Karpas-422 (cell line): ENCODE results near the gene PCGF5. TPM values are rescaled to one million over a fixed set of nuclear protein-coding genes. Genes with fewer than 3 reads are reported as not detected.
"Not testable (repeated sequence)": the region's sequence is repeated elsewhere in the genome, so short reads cannot be mapped to it uniquely, and the experiment has no call there.

Source experiments
- DNase-seq: peaks from one replicate; pipeline ENCODE4 v3.0.0-alpha.2; 2015
- H2AFZ ChIP-seq: fragments of 200-600 bp; sonication (generic); 2 replicates; pipeline ENCODE4 v1.6.1; 2014; ENCODE audit warnings: antibody characterized with exemption, low read length, mixed read lengths
- H3K27ac ChIP-seq: fragments of 200-600 bp; sonication (generic); 2 replicates; pipeline ENCODE4 v1.5.1; 2014; ENCODE audit warnings: mild to moderate bottlenecking, low read length, moderate library complexity
- H3K27me3 ChIP-seq: fragments of 200-600 bp; sonication (generic); 2 replicates; pipeline ENCODE4 v1.6.1; 2014; ENCODE audit warnings: low read length, mixed read lengths
- H3K36me3 ChIP-seq: fragments of 200-600 bp; sonication (generic); 2 replicates; pipeline ENCODE4 v1.6.1; 2014; ENCODE audit warnings: low read length, mixed read lengths; ENCODE audit not compliant: insufficient read depth
- H3K4me1 ChIP-seq: fragments of 200-600 bp; sonication (generic); 2 replicates; pipeline ENCODE4 v1.6.1; 2014; ENCODE audit warnings: mild to moderate bottlenecking, low read length, mixed read lengths
- H3K4me2 ChIP-seq: fragments of 200-600 bp; sonication (generic); 2 replicates; pipeline ENCODE4 v1.6.1; 2014; ENCODE audit warnings: low read length, low read depth, mild to moderate bottlenecking; ENCODE audit not compliant: poor library complexity, severe bottlenecking
- H3K4me3 ChIP-seq: fragments of 200-600 bp; sonication (generic); 2 replicates; pipeline ENCODE4 v1.5.1; 2014; ENCODE audit warnings: mild to moderate bottlenecking, antibody characterized with exemption, low read length, mixed read lengths
- H3K79me2 ChIP-seq: fragments of 200-600 bp; sonication (generic); 2 replicates; pipeline ENCODE4 v1.6.1; 2014; ENCODE audit warnings: mild to moderate bottlenecking, low read length, mixed read lengths
- H3K9ac ChIP-seq: fragments of 200-600 bp; sonication (generic); 2 replicates; pipeline ENCODE4 v1.6.0; 2014; ENCODE audit warnings: low read length
- H3K9me2 ChIP-seq: fragments of 200-600 bp; sonication (generic), shearing (Covaris generic); replicated peaks from 2 replicates; pipeline ENCODE4 v1.6.0; 2014; ENCODE audit warnings: mild to moderate bottlenecking, low read length, moderate library complexity; ENCODE audit not compliant: insufficient read depth
- H3K9me3 ChIP-seq: fragments of 300-700, 200-600 bp; sonication (generic); 2 replicates; pipeline ENCODE4 v1.6.1; 2014; ENCODE audit warnings: low read length, mixed read lengths
- H4K20me1 ChIP-seq: fragments of 200-600 bp; sonication (generic); 2 replicates; pipeline ENCODE4 v1.6.1; 2014; ENCODE audit warnings: mild to moderate bottlenecking, antibody characterized with exemption, low read length, low read depth; ENCODE audit not compliant: insufficient read depth
- total RNA-seq: library from RNA; depleted of rRNA; stranded (reverse); fragments of >200 nt; shearing (Covaris generic); gene quantifications from 2 replicates; pipeline ENCODE4 v1.2.3, GENCODE V29; 2014; ENCODE audit warnings: low replicate concordance; rRNA removed

PCGF5 gene
- 1.3 and 4.0 TPM in 2 replicates for total RNA-seq

DNA sequence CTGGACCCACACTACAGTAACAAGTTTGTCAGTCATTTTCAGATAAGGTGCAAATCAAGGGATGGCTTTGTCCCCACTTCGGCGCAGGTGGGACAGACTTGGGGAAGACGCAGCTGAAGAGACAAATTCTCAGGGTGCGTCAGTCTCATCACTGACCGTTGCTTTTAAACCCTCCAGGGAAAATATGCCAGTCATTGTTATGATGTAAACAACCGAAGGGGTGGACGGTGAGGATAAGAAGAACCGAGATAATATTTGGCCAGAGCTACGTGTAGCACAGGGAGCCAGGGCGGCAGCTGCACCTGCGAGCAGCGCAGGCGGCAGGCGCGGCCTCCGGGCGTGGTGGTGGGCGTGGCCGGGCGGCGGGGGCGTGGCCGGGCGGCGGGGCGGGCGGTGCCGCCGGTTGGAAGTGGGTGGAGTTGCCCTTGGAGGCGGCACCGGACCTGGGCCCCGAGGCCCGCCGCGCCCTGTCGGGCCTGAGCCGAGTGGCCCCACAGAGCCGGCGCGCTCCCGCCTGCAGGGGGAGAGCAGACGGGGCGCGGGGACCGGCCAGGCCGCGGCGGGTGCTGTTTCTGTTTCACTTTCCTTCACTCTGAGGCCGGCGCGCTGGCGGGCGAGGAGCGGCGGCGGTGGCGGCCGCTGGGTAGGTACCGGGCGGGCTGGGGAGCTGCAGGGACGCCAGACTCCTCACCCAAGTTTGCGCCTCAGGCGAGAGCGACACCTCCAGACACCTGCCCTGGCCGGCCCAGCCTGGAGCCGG, at the start of gene PCGF5:
PCGF5 (plus strand) TSS at position 470 of the 760 bp plus-strand sequence. CDS start 2,209 bp downstream, outside the sequence.
- H3K9ac ChIP-seq, result peak within 1 kb of the TSS; percentile 75
- H3K27me3 ChIP-seq, result no peaks in the 10 kb centered on the region
- H3K27ac ChIP-seq, result no peak within 1 kb of the TSS
- peak within 1 kb of the TSS; percentile 78 for H3K4me2 ChIP-seq
- no peaks in the 10 kb centered on the region for H3K9me3 ChIP-seq
- H2AFZ ChIP-seq, result no peak within 1 kb of the TSS
- peaks cover 9% of the 10 kb centered on the region; the same call in 1 of the 2 replicates for H3K4me1 ChIP-seq
- no peaks in the 10 kb centered on the region for H4K20me1 ChIP-seq
- H3K9me2 ChIP-seq, result no peaks in the 10 kb centered on the region
- peak within 1 kb of the TSS; percentile 77 for H3K4me3 ChIP-seq
- no peaks in the 10 kb centered on the region for H3K79me2 ChIP-seq
- peak; percentile 87 for DNase-seq
- H3K36me3 ChIP-seq, result no peaks in the 10 kb centered on the region

DNA sequence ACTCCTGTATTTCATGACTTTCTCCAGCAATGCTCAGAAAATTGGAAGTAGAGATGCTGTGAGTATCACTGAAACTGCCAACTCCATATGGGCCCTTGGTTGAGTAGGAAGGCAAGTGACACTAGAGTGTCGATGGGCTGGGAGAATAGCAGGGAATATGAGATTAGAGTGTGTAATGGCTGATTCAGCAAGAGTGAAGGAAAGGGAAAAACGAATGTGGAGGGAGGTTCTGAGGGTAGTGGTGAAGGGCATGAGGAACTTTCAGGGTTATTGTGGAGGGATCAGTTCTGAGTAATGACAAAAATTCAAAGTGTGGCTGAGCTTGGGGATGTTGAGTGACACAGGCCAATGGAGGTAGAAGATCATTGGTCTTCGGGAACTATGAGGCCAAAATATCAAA, 49.0 kb upstream of the PCGF5 start:
- no peaks in the 10 kb centered on the region for H3K9me3 ChIP-seq
- H3K4me1 ChIP-seq, result no peaks in the 10 kb centered on the region
- no peaks in the 10 kb centered on the region for H3K9me2 ChIP-seq
- H3K36me3 ChIP-seq, result no peaks in the 10 kb centered on the region
- no peaks in the 10 kb centered on the region for H3K79me2 ChIP-seq
- no peak overlapping the region for H3K27ac ChIP-seq
- H4K20me1 ChIP-seq, result no peaks in the 10 kb centered on the region
- H3K4me3 ChIP-seq, result no peak overlapping the region
- H3K9ac ChIP-seq, result no peak overlapping the region
- no peak overlapping the region for H2AFZ ChIP-seq
- H3K27me3 ChIP-seq, result no peaks in the 10 kb centered on the region
- no peak for DNase-seq
- no peak overlapping the region for H3K4me2 ChIP-seq

DNA sequence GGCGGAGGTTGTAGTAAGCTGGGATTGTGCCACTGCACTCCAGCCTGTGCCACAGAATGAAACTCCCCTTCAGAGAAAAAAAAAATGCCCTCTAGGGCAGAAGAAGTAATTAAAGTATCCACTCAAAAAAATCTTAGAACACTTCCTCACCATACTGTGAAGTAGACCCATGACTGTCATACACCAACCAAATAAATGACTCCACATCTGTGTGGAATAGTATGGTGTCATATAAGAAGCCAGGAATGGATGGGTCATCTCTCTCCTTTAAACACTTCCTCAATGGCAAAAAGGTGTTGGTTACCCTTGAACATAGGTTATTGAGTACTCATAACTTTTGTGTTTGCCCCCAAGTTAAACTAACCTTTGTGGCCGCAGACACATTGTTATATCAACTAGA, 48.1 kb upstream of the PCGF5 start:
- H3K27me3 ChIP-seq, result no peaks in the 10 kb centered on the region
- H3K4me3 ChIP-seq, result no peak overlapping the region
- no peak for DNase-seq
- H3K27ac ChIP-seq, result no peak overlapping the region
- H3K9ac ChIP-seq, result no peak overlapping the region
- H4K20me1 ChIP-seq, result no peaks in the 10 kb centered on the region
- no peaks in the 10 kb centered on the region for H3K9me3 ChIP-seq
- no peaks in the 10 kb centered on the region for H3K36me3 ChIP-seq
- H3K79me2 ChIP-seq, result no peaks in the 10 kb centered on the region
- no peak overlapping the region for H2AFZ ChIP-seq
- H3K4me1 ChIP-seq, result no peaks in the 10 kb centered on the region
- no peak overlapping the region for H3K4me2 ChIP-seq
- H3K9me2 ChIP-seq, result no peaks in the 10 kb centered on the region

DNA sequence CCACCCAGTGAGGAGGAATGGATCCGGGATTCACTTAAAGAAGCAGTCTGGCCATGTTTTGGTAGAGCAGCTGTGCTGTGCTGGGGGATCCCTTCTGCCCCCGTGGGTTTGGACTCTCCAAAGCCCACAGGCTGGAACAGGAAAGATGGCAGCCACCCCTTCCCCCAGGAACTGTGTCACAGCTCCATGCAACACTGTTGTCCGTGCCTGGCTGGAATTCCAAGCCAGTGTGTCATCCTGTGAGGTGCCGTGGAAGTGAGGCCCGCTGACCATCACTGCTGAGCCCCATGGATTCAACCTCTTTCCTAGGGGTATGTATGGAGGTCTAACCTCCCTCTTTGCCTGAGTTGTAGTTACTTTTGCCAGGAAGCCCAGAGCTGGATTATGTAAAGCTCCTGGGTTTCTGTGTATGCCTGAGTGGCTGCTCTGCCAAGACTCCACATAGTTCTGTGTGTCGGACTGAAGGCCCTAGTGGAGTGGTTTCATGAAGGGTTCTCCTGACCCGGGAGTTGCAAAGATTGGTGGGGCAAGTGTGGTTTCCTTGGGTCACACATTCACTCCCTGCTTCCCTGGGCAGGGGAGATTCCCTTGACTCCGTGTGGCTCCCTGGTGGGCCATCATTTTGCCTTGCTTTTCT, 35.1 kb upstream of the PCGF5 start:
- no peak overlapping the region for H2AFZ ChIP-seq
- H3K4me3 ChIP-seq, result no peak overlapping the region
- H3K79me2 ChIP-seq, result no peaks in the 10 kb centered on the region
- H3K9ac ChIP-seq, result no peak overlapping the region
- no peak for DNase-seq
- H3K4me1 ChIP-seq, result no peaks in the 10 kb centered on the region
- no peaks in the 10 kb centered on the region for H3K27me3 ChIP-seq
- H3K36me3 ChIP-seq, result no peaks in the 10 kb centered on the region
- no peaks in the 10 kb centered on the region for H3K9me3 ChIP-seq
- H3K27ac ChIP-seq, result no peak overlapping the region
- no peak overlapping the region for H3K4me2 ChIP-seq
- no peaks in the 10 kb centered on the region for H4K20me1 ChIP-seq
- H3K9me2 ChIP-seq, result no peaks in the 10 kb centered on the region

DNA sequence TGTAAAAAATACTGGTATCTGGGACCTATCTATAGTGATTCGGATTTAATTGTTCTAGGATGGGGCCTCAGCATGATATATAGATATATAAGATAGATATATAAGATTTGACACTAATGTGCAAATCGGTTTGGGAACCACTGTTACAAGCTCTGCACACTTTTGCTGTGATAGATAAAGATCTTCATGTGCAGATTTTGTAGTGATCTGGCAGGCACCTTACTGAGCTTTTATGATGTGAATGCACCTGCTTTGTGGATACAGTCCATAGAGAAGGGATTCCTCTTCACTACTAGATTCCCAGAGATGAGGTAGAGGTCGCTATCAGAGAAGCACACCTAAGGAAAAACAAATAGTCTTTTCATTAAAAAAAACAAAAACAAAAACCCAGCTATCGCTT, 33.3 kb upstream of the PCGF5 start:
- H3K9me3 ChIP-seq, result no peaks in the 10 kb centered on the region
- H3K27ac ChIP-seq, result no peak overlapping the region
- no peak overlapping the region for H3K4me3 ChIP-seq
- no peaks in the 10 kb centered on the region for H3K79me2 ChIP-seq
- DNase-seq, result no peak
- no peaks in the 10 kb centered on the region for H4K20me1 ChIP-seq
- H3K9me2 ChIP-seq, result no peaks in the 10 kb centered on the region
- H3K4me1 ChIP-seq, result no peaks in the 10 kb centered on the region
- H3K9ac ChIP-seq, result no peak overlapping the region
- no peaks in the 10 kb centered on the region for H3K27me3 ChIP-seq
- no peak overlapping the region for H3K4me2 ChIP-seq
- no peaks in the 10 kb centered on the region for H3K36me3 ChIP-seq
- H2AFZ ChIP-seq, result no peak overlapping the region

DNA sequence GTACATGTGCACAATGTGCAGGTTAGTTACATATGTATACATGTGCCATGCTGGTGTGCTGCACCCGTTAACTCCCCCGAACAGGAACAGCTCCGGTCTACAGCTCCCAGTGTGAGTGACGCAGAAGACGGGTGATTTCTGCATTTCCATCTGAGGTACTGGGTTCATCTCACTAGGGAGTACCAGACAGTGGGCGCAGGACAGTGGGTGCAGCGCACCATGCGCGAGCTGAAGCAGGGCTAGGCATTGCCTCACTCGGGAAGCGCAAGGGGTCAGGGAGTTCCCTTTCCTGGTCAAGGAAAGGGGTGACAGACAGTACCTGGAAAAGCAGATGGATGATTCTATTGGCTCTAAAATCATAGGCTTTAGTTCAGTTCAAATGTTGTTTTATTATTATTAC, 32.5 kb upstream of the PCGF5 start:
- not testable (repeated sequence) for H3K9me2 ChIP-seq, H3K4me1 ChIP-seq, H3K27ac ChIP-seq, H2AFZ ChIP-seq, H3K9me3 ChIP-seq, H3K36me3 ChIP-seq, H4K20me1 ChIP-seq, H3K27me3 ChIP-seq, H3K9ac ChIP-seq, H3K79me2 ChIP-seq, H3K4me2 ChIP-seq, DNase-seq, H3K4me3 ChIP-seq

DNA sequence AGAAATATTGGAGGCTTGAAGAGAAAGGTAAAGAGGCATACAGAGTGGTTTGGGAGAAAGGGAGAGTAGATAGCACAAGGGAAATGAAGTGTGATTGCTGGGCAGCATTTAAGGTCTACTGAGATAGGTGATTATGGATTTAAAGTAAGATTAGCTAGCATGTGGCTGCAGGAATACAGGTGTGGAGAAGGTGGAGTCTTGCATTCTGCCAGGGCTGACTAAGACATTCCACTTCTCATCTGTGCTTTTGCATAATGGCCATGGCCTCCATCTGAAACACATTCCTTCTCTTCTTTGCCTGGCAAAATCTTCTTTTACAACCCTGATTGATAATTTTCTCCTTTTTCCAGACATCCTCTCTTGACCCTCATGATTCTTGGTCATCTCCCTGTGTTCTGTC, 31.6 kb upstream of the PCGF5 start:
- no peak for DNase-seq
- no peak overlapping the region for H3K9ac ChIP-seq
- no peaks in the 10 kb centered on the region for H4K20me1 ChIP-seq
- H2AFZ ChIP-seq, result no peak overlapping the region
- H3K9me3 ChIP-seq, result no peaks in the 10 kb centered on the region
- H3K36me3 ChIP-seq, result no peaks in the 10 kb centered on the region
- H3K27me3 ChIP-seq, result no peaks in the 10 kb centered on the region
- H3K4me3 ChIP-seq, result no peak overlapping the region
- H3K4me1 ChIP-seq, result no peaks in the 10 kb centered on the region
- H3K79me2 ChIP-seq, result no peaks in the 10 kb centered on the region
- H3K27ac ChIP-seq, result no peak overlapping the region
- H3K9me2 ChIP-seq, result no peaks in the 10 kb centered on the region
- H3K4me2 ChIP-seq, result no peak overlapping the region

DNA sequence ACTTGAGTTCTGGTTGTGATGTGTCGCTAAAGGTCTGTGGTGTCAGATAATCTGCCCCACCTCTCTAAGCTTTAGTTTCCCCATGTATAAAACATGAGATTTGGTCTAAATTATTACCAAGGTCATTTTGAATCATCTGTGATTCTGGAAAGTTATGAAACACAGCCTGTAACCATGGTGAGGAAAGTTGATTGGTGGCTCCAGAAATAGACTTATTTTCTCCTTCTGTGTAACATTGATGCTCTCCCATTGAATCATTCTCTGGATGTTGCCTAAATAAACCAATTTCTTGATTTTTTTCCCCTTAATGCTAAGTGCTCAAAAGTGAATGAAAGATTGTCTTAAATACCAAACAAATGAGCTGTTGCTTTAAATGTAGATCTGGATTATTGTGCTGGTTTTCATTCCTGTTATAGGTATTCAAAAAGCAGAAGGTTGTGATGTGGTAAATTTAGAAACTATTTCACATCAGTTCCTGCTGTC, 30.0 kb upstream of the PCGF5 start:
- no peaks in the 10 kb centered on the region for H3K27me3 ChIP-seq
- no peak overlapping the region for H3K4me3 ChIP-seq
- H3K4me2 ChIP-seq, result no peak overlapping the region
- no peaks in the 10 kb centered on the region for H4K20me1 ChIP-seq
- H3K36me3 ChIP-seq, result no peaks in the 10 kb centered on the region
- no peak overlapping the region for H2AFZ ChIP-seq
- H3K9me3 ChIP-seq, result no peaks in the 10 kb centered on the region
- no peak overlapping the region for H3K9ac ChIP-seq
- no peaks in the 10 kb centered on the region for H3K4me1 ChIP-seq
- H3K27ac ChIP-seq, result no peak overlapping the region
- no peaks in the 10 kb centered on the region for H3K9me2 ChIP-seq
- H3K79me2 ChIP-seq, result no peaks in the 10 kb centered on the region
- no peak for DNase-seq
